SKM-1 (cell line): ENCODE results near the gene RAB31.

Experiments
- DNase-seq: peaks from one replicate; lab custom pipeline; 2025; ENCODE audit not compliant: unreplicated experiment; lab: John Stamatoyannopoulos, UW

The RAB31 gene

DNA sequence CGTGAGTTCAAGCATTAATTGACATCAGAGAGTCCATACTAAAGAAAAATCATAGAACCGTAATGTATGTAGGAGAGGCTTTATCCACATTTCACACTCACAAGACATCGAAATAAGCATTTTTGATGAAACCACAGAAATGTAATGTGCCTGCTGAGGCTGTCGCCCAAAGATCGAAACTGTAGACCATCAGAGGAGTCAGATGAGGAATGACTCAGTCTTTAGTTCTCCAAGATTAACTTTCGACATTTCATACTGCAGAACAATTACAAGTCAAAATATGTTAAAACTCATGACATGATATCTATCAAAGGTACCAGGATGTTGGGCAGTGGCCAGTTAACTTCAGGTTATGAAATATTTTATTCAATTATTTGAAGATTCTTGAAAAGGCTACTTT lies 79.6 kb downstream of the RAB31 start:
- no peak for DNase-seq

DNA sequence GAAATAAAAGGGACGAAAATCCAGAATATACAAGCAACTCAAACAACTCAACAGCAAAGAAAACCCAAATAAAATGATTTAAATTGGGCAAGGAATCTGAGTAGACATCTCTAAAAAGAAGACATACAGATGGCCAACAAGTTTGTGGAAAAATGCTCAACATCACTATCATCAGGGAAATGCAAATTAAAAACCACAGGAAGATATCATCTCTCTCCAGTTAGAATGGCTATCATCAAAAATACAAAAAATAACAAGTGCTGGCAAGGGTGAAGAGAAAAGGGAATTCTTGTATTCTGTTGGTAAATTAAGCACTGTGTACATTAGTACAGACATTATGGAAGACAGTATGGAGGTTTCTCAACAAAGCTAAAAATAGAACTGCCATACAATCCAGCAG lies 80.0 kb downstream of the RAB31 start:
- no peak for DNase-seq

DNA sequence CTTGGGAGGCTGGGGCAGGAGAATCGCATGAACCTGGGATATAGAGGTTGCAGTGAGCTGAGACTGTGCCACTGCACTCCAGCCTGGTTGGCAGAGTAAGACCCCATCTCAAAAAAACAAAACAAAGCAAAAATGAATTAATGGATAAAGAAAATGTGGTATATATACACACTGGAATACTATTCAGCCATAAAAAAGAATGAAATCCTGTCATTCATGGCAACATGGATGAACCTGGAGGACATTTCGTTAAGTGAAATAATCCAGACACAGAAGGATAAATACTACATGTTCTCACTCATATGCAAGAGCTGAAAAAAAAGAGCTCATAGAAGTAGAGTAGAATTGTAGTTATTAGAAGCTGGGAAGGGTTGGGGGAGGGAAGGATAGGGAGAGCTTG lies 80.8 kb downstream of the RAB31 start:
- DNase-seq, result no peak

DNA sequence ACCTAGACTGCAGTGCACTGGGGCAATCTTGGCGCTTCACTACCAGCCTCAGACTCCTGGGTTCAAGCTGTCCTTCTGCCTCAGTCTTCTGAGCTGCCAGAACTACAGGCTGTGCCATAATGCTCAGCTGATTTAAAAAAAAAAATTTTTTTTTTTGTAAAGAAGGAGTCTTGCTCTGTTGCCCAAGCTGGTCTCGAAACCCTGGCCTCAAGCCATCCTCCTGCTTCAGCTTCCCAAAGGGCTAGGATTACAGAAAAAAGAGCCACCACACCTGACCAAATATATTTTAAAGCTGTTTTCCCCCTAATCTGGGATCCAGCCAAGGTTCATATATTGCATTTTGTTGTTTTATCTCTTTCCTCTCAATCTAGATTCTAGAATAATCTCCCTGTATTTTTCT lies 82.2 kb downstream of the RAB31 start:
- no peak for DNase-seq

DNA sequence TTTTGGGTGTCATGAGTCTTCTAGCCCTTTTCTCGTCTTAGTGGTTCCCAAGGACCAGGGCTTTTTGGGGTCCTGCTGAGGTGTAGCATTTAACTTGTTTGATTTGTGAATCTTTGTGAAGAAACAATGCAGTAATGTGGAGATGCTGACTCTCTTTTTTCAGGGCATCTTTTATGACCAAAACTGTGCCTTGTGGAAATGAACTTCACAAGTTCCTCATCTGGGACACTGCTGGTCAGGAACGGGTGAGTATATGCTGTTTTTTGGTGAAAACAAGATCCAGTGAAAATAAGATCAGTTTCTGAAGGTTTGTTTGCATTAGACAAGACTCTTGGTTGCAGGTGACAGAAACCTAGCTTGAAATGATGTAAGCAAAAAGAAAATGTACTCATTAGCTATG lies 83.9 kb downstream of the RAB31 start:
- DNase-seq, result no peak

DNA sequence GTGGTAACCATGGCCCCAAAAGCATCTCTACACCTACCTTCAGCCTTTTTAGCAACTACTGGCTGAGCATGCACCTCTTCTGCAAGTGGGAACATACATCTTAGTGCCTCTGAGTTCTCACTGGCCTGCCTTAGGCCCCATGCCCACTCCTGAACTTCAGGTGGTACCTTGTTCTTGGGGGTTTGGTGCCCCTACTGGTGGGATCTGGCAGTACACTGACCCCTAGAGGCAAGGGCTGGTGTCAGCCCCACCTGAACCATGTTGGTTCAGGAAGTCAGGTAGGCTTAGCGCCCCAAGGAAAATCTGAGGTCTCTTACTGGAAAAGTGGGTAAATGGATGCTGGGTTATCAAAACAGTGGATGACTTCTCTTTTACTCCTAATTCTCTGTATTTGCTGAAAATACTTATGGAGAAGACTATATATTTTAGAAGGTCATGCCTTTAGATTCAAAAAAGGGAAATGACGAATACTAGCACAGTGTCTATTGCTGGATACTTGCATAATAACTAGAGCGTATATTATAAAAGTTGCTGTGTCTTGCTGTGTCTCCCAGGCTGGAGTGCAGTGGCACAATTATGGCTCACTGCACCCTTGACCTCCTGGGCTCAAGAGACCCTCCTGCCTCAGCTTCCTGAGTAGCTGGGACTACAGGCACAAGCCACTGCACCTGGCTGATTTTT lies 84.6 kb downstream of the RAB31 start:
- peak; percentile 40 for DNase-seq

DNA sequence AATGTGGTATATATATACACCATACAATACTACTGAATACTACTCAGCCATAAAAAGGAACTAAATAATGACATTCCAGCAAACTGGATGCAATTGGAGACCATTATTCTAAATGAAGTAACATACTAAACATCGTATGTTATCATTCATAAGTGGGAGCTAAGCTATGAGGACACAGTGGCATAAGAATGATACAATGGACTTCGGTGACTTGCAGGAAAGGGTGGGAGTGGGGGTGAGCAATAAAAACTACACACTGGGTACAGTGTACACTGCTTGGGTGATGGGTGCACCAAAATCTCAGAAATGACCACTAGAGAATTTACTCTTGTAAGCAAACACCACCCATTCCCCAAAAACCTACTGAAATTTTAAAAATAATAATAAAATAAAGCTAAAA lies 87.9 kb downstream of the RAB31 start:
- no peak for DNase-seq

DNA sequence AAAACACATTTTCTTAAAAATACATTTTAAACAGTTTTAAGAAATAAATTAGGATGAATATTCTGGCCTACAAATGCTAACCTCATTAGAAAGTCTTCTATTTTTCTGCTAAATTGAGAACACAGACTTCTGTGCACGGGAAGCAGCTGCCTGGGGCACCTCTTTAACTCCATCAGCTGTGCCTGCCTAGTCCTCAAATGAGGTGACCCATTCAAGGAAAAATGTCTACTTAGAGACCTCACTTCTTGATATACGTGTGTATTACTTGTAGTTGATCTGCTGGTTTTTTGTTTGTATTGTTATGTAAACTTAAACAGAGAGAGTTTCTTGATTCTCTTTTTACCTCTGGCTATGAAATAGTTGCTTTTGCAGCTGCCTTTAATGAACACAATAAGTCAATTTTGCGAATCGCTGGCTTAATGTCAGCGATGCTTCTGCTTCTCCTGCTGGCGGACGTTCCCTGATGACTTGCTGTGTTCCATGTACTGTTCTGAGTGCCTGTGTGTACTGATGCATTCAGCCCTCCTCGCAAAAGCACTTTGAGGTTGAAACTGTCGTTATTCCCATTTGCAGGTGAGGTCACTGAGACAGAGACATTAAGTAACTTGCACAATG lies 88.9 kb downstream of the RAB31 start:
- DNase-seq, result no peak

DNA sequence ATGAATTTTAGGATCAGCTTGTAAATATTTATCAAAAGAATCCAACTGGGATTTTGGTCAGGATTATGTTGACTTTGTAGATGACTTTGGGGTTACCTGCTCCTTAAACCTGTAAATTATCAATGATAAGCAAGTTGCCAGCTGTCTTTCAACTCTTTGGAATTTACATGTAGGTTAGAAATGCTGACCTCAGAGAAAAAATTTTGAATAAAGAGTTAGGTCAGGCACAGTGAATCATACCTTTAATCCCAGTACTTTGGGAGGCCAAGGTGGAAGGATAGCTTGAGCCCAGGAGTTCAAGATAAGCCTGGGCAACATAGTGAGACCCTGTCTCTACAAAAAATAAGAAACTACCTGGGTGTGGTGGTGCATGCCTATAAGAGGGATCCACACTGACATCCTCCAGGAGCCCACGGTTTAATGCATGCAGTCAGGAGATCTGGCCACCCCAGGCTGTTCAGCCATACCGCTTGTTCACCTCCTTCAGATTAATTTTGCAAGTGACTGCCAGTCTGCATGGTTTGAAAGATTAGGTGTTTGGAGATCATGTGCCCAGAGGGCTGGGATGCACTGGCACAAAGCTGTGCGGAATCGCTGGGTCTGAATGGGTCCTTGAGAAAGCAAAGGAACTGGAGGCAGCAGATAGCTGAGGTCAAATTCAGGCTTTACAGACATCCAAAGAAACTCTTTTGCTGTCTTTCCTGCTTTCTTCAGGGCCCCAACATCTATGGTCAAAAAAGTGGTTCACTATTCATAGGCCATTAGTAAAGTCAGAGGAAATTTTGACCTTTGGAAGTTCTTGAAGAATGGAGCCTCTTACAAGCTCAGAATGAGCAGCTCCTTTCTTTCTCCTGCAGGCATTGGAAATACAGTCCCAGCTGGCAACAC lies 94.3 kb downstream of the RAB31 start:
- no peak for DNase-seq

DNA sequence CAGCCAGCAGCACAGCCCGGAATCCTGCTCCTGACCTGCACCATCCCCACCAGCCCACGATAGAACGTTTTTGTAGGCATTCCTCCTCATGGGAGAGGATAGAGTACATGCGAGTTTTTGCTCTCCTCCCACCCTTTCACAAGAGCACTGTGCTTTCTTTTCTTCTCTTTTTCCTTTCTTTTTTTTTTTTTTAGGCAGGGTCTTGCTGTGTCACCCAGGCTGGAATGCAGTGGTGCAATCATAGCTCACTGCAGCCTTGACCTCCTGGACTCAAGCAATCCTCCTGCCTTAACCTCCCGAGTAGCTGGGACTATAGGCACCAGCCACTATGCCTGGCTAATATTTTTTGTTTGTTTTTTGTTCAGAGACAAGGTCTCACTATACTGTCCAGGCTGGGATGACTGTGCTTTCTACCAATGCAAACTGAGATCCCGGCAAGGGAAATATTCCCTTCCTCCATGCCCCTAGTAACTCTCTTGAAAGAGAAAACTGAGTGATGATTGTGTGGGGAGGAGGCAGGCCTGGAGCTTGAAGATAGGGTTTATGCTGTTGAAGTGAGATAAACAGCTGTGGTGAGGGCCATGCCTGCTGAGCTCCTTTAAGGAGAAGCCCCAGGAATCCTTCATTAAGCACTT lies 95.1 kb downstream of the RAB31 start:
- no peak for DNase-seq

DNA sequence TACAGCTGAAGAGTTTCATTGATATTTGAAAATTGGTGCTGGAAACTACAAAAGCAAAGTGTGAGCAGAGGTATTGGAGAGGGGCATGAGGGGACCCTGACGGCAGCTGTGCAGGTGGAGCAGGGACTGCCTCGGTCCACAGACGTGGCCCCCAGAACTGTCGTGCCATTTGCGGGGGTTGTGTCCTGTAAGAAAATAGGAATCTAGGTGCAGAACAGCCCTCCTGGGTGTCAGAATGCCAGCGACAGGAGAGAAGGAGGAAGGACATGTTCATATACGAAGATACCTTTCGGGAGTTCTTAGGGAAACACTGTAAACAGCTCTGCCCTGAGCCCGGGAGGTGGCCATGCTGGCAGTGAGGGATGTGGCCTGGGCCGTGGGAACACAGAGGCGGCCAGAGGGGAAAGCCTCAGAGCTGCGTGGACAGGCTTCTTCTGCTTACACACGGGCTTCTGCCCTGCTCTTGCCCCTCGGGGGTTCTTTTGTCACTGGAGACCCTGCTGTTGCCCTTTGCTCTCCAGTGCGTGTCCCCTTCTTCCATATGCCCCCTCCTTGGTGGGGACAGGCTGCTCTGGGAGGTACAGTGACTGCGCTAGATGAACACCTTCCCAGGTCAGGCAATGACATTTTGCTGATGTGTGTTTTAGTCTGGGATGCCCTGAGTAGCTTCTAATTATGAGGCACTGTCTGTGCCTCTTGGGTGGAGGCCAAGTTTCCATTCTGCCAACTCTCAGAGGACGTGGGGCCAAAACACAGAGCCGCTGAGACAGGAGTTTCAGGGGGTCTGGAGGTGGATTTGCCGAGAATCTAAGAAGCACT lies 95.8 kb downstream of the RAB31 start:
- no peak for DNase-seq

DNA sequence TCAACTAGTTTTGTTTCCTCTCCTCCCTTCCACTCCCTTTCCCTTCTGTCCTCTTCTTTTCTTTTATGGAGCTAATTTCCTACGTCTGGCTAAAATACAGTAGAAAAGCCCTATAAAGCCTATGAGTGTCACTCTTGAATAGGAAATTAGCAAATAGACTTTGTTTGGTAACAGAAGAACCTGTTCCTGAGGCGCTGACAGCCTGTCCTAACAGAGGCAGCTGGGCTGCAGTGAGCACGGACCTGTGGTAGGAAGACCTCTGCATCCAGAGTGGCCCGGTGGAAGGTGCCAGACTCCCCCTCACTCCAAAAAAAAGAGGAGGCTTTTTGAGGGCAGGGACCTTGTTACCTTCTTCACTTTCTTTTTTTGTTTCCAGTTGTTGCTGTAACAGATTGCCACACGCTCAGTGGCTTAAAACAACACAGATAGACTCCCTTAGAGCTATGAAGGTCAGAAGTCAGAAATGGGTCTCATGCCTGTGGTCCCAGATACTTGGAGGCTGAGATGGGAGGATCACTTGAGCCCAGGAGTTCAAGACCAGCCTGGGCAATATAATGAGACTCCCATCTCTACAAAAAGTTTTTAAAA lies 96.5 kb downstream of the RAB31 start:
- no peak for DNase-seq

DNA sequence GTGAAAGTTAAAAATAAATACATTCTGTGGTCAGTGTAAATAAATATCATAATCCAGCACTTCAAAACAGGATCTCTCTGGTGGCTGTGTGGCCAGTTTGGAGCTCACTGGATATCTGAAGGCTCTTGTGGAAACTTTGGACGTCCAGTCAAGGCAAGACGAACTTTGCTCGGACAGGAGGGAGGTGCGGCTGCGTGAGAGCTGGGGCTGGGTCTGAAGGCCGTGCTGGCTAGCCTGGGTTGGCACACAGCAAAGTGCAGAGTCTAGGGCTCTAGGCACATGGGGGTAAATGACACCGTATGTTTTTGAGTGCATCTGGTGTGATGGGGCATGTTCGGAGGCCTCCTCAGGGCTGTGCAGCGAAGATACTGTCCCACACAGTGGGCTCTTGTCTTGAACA lies 98.8 kb downstream of the RAB31 start:
- no peak for DNase-seq

DNA sequence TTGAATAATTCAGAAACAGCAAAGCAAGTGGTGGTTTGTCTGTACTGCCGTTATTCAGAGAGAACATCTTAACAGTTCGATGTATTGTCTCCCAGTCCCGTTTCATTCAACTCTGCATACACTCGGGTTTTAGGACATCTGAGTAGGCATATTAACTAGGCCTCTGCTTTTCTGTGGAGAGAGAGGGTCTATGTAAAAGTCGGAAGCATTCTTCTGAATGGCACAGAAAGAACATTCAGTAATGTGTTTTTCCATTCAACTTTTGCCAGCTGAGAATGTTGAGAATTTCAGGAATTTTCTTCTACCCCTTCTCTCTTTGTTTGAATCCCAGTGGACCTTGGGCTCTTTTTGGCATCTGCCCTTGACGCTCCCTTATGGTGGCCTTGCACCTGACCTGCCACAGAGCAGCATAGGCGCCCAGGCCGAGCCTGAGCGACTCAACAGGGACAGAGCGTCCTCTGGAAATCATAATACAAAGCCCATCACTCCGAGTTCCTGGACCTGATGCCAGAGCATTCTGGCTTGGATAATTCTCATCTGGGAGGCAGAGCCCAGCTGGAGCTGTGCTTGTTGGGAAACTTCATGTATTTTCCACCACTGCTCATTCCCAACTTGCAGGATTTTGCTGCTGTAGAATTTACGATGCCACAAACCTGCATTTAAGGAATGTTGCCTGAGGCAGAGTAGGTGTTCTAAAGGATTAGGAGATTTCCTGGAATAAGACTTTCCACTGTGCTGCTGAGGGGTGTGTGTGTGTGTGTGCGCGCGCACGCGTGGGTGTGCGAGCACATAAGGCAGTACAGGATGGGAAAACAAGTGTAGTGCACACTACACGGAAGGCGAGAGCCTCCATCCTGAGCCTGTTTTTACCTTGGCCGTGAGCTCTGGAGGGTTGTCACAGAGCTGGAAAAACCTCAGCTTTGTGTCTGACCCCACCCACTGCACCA lies 100.5 kb downstream of the RAB31 start:
- DNase-seq, result no peak

DNA sequence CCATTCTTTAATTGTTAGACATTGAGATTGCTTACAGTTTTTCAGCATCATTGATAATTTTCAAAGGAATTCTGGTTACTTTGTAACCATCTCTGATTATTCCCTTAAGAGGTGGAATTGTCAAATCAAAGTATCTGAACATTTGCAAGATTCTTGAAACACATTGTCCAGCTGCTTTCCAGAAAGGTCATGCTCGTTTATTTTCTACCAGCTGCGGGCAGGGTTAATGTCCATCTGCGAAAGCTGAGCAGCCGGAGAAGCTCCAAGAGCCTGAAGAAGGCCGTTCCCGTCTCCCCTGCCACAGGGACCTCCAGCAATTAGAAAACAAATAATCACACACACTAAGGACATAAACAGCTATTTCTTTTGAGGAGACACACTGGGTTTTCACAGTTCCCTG lies 101.6 kb downstream of the RAB31 start:
- DNase-seq, result no peak

DNA sequence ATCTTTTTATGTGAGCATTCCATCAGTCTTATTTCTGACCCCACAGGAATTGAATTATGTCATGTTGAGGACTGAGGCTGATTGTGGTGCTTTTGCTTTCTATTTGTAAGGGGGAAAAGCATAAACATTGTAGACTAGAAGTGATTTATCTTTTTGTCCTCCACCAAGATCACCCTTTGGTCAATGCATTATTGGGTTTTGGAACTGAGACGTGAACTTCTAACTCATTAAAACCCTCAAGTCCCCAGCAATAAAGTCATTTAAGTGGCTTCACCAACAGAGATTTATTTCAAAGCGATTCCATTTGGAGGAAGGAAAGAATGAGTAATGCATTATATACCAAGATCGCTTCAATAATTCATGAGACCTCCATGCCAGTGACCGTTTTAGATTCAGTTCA lies 102.2 kb downstream of the RAB31 start:
- DNase-seq, result no peak

DNA sequence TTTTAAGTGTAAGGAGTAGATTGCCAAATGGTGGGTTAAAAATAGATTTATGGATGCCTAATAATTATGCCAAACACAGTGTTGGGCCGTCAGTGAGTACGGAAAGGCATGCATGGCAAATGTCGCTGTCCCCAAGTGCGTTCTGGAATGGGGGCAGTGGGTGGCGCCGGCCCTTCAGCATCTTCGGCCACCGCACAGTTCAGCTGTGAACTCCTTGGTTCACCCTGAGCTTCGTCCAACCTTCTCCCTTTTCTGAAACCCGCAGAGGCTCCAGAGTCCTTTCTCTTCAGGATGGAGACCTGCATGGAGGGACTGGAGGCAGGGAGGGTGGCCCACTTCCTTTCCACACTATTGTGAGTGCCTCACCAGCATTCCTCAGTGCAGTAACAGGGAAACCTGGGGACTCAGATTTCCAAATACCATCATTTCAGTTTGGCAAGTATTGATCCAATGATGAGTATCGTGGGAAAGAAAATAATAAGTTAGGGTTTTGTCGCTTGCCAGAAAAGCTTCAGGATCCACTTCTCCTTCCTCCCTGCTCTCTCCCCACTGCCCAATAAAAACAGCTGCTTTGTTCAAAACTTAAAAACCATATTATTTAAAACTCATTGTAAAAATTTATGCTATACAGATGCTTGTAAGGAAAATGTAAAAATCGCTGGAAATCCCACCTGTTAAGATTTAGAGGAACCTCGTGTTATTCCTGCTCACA lies 103.0 kb downstream of the RAB31 start:
- no peak for DNase-seq

DNA sequence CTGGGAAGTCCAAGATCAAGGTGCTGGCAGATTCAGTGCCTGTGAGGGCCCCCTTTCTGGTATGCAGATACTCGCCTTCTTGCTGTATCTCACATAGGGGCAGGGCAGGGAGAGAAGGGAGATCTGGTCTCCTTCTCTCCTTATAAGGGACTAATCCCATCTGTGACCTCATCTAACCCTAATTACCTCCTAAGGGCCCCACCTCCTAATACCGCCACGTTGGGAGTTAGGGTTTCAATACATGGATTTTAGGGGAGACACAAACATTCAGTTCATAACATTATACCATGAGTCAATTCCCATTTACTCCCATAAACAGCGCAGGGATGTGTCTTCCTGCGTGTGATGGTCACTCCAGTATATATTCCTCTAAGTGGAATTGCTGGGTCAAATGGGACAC lies 103.9 kb downstream of the RAB31 start:
- DNase-seq, result no peak

DNA sequence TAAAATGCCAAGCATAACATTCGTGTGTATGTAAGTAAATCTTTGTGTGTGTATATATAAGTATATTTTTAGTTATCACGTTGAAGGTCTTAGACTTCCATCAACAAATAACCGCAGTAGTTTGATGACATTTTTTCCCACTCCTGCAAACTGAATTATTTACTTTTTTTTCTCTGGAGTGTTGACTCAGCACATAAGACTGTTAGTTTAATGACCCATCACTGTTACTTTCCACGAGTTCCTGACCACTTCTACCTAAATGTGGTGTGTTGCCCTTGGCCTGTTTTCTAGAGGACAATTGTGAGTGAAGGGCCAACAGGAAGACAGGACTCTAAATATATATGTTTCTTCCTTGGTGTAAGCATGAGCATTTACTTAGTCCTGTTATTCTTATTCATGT lies 106.3 kb downstream of the RAB31 start:
- no peak for DNase-seq
